Stimulated activated naive CD4-positive, alpha-beta T cell (primary cell): ENCODE measurements around the gene CAPZB.

Experiments used
- DNase-seq, 6 experiments: peaks; one replicate each; lab custom pipeline; 2025; lab: John Stamatoyannopoulos, UW

The CAPZB gene

DNA sequence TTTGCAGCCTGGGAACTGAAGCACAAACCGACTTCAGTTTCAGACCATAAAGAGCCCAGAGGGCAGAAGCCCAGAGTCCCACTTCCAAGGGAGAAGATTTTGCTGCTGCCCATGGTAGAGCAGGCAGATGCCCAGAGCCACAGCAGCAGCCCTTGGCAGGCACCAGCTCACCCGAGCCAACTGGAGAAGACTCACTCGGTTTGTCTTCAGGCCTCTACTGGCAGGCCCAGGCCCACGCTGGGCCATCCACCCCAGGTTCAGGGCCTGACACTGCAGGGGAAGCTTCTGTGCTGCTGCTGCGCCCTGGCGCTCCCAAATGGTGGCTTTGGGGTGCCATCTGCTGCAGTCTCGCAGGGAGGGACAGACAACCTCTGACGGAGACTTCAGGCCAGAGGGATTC, 139.9 kb downstream of the CAPZB start:
- DNase-seq: no peak

DNA sequence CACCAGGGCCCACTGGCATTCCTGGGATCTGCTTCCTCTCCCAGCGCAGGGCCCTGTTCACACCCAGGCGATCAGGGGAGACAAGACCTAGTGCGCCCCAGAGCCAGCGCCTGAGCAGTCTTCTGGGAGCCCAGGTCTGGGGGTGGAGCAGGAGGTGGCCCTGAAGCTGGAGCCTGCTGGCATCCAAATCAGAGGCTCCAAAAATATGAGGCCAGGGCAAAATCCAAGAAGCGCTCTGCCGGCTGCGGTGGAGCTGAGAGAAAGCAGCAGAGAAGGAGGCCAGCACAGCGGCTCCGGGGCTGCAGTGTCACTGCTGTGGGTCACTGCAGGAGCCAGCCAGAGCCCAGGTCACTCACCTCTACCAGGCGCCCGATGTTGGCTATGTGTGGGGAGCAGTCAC, 140.5 kb downstream of the CAPZB start:
- no peak for DNase-seq

DNA sequence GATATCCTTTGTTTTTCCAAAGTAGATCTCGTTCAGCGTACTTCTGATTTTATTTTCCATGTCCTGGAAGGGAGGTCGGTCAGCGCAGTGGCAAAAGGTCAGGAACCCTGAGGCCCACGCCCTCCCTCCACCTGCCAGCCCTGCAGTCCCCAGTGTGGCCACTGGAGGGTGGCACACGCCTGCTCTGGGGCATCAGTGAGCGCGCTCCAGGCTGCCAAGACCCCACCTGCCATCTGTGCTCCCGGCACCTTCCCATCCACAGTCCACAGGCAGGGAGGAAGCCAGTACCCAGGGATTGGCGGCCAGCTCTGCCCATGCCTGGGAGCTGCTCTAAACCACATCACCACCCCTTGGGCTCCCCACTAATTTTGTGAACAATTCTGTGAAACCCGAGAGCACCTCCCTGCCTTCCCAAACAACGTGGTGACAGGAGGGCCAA, 140.9 kb downstream of the CAPZB start:
- DNase-seq: peak in 4 of 6 experiments; percentile 15 to 51 (median 30)

DNA sequence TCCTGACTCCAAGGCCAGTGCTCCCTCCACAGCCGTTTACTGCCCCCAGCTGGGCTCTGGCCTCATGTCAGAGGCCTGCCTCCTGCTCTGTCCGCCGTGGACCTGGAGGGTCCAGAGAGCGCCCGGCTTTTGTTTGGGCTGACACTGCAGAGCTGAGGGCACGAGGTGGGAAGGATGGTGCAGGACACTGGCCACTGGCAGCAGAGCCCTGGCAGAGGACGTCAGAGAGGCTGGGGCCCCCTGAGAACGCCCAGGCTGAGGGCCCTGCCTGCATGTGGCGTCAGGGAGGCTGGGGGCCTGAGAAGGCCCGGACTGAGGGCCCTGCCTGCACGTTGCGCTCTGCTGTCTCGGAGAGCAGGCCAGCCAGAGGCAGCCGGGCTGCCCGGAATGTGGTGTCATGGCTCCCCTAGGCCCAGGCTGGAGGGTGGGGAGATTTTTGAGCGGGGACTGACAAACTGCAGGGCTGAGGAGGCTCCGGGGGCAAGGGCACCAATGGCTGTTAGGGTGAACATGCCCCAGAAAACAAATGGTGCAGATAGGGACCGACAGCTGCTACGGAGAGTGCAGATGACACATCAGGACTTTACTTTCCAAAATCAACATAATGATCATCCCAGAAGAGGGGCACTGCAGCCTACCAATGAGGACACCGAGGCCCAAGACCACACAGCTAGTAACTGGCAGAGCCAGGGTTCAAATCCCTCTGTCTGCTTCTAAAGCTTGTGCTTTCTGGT, 141.6 kb downstream of the CAPZB start:
- no peak for DNase-seq

DNA sequence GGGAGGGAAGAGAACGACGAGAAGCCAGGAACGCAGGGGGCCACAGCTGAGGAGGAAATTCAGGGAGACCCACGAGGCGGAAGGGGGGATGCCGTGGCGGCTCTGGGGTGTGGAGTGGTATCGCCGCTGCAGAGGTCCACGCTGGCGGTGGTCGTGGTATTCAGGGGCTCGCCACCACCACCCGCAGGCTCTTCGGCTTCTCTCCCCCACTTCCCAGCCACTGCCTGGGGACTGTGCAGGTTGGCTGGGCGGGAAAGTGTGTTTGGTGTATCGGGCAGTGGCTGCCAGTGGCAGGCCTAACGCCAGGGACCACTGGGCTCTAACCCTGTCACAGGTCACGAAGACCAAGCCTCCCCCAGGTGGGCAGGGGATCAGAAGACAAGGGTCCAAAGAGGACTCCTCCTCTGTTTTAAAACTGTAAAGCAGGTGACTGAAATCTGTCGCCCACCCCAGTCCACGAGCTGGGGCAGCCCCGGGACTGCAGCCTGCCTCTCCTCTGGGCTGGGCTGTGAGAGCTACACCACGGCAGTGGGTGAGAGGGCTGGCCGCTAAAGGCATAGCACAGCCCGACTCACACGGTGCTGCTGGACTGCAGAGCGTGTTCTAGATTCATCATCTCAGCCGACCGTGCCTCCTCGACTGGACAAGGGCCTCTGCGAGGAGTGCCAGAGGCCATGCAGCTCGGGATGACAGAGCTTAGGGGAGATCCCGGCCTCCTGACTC, 142.3 kb downstream of the CAPZB start:
- no peak for DNase-seq

DNA sequence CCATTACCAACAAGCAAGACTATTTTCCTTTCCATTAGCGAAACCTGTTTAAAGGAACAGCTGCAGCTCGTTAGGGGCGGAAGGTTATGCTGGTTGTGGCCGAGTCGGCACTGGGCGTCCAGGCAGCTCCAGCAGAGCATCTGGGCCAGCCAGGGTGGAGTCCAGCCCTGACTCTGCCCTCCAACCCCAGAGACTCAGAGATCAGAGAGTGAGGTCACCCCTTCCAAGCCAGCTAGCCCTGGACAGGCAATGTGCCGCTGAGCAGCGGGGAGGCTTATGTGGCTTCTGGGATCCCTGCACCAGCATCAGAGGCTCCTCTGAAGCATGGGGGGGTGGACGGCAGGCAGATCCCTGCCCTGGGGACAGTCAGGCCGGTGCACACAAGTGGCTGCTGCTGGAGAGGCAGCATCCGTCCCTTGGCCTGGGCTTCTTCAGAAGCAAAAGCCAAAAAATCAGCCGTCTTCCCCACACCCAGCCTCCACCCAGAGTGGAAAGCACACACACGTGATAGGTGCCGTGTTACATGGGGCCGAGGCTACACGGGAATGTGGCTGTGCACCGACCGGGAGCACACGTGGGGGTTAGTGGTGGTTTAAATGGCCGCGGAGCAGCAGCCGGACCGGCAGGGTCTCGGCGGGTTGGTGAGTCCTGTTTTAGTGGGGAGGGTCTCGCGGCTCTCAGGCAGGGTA, 143.1 kb downstream of the CAPZB start:
- DNase-seq: peak in 1 of 6 experiments; percentile 33

DNA sequence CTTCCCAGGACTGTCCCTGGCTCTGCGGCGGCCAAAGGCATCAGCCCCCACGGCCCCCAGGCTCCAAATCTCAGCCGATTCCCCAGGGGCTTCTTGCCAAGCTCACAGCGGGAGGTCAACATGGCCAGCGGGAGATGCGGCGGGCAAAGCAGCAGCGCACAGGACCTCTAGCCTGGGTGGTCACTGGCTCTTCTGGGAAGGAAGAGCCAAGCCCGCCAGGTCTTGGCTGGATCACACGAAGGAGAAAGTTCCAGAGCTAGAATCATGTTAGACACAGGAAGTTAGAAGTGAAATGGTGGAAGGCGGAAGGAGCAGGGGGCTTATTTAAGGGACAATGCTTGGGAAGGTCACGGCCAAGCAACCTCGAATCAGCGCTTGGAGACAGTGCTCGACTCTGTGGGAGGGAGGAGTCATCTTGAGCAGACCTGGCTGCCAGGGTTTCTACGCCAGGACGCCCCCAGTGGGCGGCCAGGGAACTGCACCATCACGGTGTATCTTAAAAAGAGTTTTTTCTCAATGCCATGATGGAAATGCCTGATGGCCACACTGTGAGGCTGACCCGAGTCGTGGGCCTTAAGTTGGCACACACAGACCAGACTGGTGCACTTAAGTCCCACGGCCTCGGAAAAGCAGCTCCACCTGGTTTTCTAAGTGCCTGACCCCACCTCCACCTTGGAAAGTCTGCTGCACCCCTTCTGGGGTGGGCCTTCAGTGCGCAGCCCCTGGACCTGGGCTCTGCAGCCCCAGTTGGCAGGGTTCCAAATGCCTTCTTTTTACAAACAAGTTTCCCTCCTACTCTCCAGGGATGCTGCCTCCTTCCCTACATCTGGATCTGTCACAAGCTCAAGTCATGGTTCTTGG, 143.9 kb downstream of the CAPZB start:
- peak; percentile 41 to 73 (median 66) for DNase-seq

DNA sequence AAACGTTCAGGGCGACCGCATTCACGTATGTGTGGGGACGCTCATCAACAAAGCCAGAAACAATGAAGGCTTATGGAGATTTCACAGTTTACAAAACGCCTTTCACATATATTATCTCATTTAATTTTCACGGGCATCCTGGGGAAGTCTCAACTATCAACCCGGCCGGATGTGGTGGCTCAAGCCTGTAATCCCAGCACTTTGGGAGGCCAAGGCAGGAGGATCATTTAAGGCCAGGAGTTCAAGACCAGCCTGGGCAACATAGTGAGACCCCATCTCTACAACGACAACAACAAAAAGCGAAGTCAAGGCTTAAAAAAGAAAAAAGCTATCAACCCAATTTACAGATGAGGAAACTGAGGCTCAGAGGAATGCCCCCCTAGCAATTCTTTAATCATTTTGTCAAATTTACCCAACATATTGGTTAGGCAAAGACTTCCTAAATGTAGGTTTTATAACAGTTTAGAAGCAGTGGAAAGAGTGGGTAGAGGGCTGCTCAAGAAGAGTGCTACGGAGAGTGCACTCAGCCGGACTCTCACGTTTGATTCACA, 144.9 kb downstream of the CAPZB start:
- DNase-seq: no peak

DNA sequence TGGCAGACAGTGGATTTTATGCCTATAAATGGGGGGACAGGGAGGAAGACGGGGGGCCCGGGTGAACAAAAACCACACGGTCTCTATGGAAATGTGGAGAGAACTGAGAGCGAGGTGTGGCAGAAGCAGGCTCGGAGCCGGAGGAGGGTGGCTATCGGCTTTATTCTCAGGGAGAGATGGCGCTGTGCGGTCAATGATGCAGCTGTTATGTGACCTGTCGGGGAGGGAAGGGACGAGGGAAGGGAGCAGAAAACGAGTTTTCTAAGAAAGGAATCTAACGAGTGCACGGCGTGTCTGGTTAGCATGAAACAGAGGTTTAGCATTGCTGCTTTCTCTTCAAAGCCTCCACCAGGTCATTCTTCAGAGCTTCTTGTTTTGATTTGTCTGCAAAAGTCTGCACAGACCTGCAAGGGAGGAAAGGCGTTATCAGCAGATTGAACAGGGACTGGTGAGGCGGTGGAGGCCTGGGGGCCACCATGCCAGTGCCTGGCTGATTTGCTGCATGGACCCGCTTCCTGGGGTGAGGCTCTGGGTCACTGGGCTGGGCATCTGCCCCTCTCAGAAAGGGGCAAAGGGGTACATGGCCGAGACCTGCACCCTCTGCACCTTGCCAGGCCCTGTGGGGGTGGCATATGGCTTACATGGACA, 146.0 kb downstream of the CAPZB start:
- DNase-seq: no peak

DNA sequence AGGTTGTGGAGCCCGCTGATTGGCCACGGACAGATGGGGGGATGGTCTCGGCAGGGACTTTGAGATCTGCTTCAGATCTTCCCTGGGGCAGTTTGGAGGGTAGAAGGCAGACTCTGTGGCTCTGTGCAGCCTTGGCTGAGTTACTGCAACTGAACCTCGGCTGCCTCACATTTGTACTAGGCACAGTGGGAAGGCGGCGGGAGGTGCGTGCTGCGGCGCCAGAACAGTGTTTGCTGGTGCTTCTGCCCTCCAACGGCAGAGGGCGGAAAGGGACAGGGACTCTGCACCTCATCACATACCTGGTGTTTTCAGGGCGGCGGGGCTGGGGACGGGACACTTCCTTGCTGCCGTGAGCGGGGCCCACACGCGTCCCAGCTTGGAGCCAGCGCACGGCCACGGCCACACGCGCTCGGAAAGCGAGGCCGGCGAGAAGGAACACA, 147.0 kb downstream of the CAPZB start:
- DNase-seq: no peak

DNA sequence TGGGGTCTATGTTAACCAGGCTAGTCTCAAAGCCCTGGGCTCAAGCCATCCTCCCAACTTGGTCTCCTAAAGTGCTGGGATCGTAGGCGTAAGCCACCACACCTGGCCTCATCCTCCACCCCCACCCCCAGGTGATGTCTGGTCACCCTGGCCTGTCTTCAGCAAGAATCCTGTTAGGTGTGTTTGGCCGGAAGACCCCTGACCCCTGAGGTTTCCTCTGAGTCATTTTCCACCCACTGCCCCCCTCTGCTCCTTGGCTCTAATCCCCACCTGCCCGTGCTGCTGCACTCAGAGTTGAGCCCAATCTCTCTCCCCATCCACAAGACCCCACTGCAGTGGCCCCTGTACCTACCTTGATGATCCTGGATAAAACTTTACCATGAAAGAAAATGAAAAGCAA, 148.1 kb downstream of the CAPZB start:
- DNase-seq: no peak

DNA sequence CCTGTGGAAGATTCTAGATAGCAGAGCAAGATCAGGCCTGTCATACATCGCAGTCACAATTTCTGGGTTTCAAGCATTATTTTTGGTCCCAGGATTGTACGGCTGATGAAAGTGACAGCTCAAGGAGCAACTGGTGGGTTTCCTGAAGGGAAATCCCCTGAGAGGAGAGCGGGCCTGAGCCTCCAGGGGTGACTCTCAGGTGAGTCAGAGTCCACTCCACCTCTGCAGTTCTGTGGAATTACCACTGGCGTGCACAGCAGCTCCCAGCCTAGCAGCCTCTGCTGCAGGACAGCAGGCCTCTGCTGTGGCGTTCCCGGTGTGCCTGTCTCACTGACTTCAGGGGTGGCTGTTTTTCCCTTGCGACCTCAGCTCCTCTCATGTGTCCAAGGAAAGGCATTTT, 148.8 kb downstream of the CAPZB start:
- DNase-seq: no peak

DNA sequence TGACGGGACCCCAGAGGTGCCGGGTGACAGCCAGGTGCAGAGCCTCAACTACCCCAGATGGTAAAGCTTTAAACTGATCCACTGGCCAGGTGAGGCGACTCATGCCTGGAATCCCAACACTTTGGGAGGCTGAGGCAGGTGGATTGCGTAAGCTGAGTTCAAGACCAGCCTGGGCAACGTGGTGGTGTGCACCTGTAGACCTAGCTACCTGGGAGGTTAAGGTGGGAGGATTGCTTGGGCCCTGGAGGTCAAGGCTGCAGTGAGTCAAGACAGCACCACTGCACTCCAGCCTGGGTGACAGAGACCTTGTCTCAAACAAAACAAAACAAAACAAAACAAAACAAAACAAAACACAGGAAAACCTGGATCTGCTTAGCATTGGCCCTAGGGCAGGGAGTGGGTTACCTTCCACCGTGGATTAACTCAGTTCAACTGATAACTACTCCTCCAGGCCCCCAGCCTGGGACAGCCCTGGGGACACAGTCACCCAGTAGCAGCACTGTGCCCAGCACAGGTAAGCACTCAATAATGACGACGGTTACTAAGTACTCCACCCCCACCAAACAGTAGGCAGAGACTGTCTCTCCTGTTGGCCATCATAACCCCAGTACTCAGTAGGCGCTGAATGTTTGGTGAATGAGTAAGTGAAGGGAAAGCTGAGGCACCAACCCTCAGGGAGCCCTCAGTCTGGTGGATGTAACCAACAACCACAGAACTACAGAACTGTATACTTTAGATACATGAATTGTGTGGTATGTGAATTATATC, 151.6 kb downstream of the CAPZB start:
- DNase-seq: no peak

DNA sequence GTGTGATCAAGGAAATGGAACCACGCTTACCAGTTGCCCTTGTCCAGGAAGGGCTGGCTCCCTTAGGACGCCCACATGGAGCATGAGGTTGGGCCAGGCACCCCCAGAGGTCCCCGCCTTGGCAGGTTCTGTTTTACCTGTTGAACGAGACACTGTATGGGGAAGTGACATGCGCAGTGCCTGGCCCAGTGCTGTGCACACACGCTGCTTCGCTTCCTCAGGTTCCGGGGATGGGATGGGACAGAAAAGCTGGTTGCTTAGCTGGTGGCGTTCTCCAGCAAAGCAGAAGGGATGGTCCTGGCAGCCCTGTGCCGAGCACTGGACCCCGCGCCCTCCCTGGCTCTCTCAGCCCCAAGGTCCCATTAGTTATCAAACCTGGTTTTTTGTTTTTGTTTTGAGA, 152.5 kb downstream of the CAPZB start:
- DNase-seq: no peak

DNA sequence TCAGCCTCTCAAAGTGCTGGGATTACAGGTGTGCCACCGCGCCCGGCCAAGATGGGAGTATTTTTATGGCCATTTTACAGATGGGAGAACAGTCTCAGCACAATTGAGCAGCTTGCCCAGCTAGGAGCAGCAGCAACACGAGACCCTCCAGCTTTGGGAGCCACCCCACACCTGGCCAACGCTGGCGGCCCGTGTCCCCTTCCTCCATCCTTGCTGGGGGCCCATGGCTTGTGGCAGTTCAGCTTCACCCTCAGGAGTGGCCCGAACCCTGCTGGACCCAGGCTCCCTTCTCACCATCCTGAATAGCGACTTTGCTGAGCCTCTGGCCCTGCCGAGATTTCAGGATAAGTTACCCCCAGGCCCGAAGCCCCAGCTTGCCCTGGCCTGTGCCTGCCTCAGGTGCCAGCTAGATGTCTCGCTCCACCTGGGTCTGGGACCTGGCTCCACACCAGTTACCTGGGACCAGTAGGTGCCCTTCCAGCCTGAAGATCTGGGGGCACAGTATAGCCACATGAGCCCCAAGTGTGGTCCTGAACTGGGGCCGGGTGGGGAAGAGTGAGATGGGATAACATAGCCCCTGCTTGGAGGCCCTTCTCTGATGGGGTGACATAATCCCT, 154.0 kb downstream of the CAPZB start:
- DNase-seq: no peak

DNA sequence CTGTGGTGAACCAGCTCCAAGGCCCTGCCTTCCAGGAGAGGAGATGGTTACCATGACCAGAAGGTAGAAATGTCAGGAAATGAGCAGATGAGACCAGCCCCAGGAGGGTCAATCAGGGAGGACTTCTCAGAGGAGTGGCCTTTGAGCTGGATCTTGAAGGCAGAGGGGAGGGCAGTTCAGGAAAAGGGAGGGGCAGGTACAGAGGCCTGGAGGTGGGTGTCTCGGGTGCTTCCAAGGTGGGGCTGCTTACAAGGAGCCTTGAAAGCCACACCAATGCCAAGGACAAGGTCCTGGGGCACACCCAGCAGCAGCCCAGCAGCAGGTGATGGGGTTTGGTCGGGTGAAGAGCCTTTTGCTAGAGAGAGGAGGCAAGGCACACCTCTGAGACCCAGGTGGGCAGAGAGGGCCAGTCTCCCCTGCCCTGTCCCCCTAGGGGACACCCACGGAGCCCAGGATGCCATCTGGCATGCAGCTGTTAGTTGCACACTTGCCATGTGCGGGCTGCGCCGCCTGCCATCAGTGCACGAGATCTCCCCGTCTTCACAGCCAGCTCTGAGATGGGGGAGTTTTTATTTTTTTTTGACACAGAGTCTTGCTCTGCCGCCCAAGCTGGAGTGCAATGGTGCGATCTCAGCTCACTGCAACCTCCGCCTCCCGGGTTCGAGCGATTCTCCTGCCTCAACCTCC, 154.7 kb downstream of the CAPZB start:
- no peak for DNase-seq

DNA sequence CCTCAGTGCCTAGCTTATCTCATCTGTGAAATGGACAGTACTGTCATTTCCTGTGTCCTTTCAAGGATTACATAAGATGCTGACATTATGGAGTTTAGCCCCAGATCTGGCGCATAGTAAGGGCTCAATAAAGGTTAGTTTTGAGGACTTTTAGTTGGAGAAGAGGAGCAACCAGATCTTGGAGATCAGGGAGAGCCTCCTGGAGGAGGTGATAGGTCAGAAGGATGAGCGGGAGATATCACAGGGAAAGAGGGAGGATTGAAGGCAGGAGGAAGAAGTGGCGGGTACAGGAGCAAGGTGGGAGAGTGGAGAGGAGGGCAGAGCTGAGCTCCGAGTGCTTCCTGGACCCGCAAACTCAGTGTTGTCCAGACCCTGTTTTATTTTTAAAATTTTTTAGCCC, 155.7 kb downstream of the CAPZB start:
- no peak for DNase-seq

DNA sequence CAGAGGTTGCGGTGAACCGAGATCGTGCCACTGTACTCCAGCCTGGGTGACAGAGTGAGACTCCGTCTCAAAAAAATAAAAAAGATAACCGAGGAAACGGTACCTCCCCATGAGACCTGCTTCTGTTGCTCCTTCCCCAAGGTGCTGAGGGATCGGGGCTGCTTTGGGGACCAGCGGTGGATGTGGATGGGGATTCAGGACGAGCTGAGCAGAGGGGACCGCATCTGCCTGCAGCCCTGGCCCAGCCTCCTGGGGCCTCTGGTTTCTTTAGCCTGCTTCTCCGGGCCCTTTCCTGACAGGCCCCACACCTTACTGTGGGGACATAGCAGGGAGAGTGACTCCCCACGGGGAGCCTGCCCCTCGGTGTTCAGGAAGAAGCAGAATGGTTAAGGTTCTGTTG, 156.2 kb downstream of the CAPZB start:
- DNase-seq: no peak

DNA sequence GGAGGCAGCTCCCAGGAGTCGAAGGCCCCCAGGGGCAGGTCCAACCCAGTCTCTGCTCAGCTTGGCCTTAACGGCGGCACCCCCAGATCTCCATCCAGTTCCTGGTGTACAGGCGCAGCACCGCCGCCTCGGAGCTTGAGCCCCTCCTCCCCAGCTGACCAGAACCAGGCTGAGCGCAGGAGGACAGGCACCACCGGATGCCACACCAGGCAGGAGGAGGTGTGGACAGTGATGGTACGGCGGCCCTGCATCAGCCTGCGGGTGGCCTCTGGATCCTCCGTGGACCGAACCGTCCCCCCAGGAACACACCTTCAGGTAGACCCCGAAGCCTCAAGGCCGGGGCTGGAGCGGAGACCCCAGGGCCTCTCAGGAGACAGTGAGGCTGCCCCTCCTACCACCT, 156.9 kb downstream of the CAPZB start:
- no peak for DNase-seq
